Right atrium auricular region (tissue), 2 donors: ENCODE measurements around the gene NKAPD1. TPM values are rescaled to one million over a fixed set of nuclear protein-coding genes. Genes with fewer than 3 reads are reported as not detected.
"Not testable (repeated sequence)": the region's sequence is repeated elsewhere in the genome, so short reads cannot be mapped to it uniquely, and the experiment has no call there.

Source experiments
- DNase-seq: peaks from one replicate; pipeline ENCODE4 v3.0.0-alpha.2; 2019; ENCODE audit warnings: low spot score
- H3K27ac ChIP-seq, 2 donors: fragments of 200-600 bp; sonication (generic); 1 replicate in 1 of 2; 2 replicates in 1 of 2; pipeline ENCODE4 v1.5.1; 2016 to 2019
- H3K27me3 ChIP-seq, 2 donors: fragments of 200-600 bp; sonication (generic); one replicate each; pipeline versions ENCODE4 v1.5.1 to v1.6.0; 2017 to 2019
- H3K36me3 ChIP-seq: fragments of 200-600 bp; sonication (generic); one replicate; pipeline ENCODE4 v1.5.1; 2016
- H3K4me1 ChIP-seq, 2 donors: fragments of 200-600 bp; sonication (generic); one replicate each; pipeline versions ENCODE4 v1.5.1 to v1.6.0; 2017 to 2019
- H3K4me3 ChIP-seq, 2 donors: fragments of 200-600 bp; sonication (generic); 1 replicate in 1 of 2; 2 replicates in 1 of 2; pipeline ENCODE4 v1.5.1; 2017 to 2019; ENCODE audit warnings: mild to moderate bottlenecking in 1 of 2, moderate library complexity in 1 of 2
- H3K9me3 ChIP-seq, 2 donors: fragments of 200-600 bp; sonication (generic); one replicate each; pipeline ENCODE4 v1.5.1; 2019
- CTCF ChIP-seq, 2 donors: fragments of 200-600 bp; sonication (generic); IDR thresholded peaks; one replicate each; pipeline ENCODE4 v1.5.1; 2019; ENCODE audit warnings: antibody characterized with exemption in 2 of 2
- total RNA-seq, 2 donors: library from RNA; depleted of rRNA; stranded (reverse); fragments of >200 nt; gene quantifications; one replicate each; pipeline ENCODE4 v1.1.0, GENCODE V29; 2016

Gene NKAPD1
- 1 to 10 TPM; 4.4 to 7.0 TPM for total RNA-seq

GRCh38 chr11:112073941-112074811 is at the start of gene NKAPD1, which contains the start of gene PIH1D2:
Gene NKAPD1 (plus strand): TSS chr11:112074299. CDS start chr11:112075575, 1,276 bp downstream.
Gene PIH1D2 (minus strand): TSS chr11:112074017. CDS start chr11:112073174, 843 bp downstream.
- Histone ChIP-seq H3K27ac (peak within 1 kb of the TSS; percentile 87 to 92), H3K4me1 (peaks cover 0 to 16% of the 10 kb centered on the region in 2 donors), H3K27me3 (no peaks in the 10 kb centered on the region), H3K36me3 (peaks cover 25% of the 10 kb centered on the region), H3K9me3 (no peaks in the 10 kb centered on the region), H3K4me3 (peak within 1 kb of the TSS; percentile 63 to 85)
- DNase-seq = peak; percentile 83
- TF ChIP-seq CTCF (IDR thresholded peaks at IDR 0.05) = no peak

- peak; percentile 85 for DNase-seq
- H3K27ac ChIP-seq = peak within 1 kb of the TSS; percentile 90 to 96
- peaks cover 22% of the 10 kb centered on the region for H3K36me3 ChIP-seq
- H3K27me3 ChIP-seq = no peaks in the 10 kb centered on the region
- H3K4me1 ChIP-seq = peaks cover 0 to 25% of the 10 kb centered on the region in 2 donors
- peak in 1 of 2 donors; percentile 8 for TF ChIP-seq CTCF (IDR thresholded peaks at IDR 0.05)
- no peaks in the 10 kb centered on the region for H3K9me3 ChIP-seq
- H3K4me3 ChIP-seq = peak within 1 kb of the TSS; percentile 82 to 96
Observed at GRCh38 chr11:112024773-112025678, 49.1 kb upstream of the NKAPD1 start, which contains the start of gene DLAT. Gene DLAT (plus strand): TSS chr11:112025408. CDS start chr11:112025473, 65 bp downstream.

DNA sequence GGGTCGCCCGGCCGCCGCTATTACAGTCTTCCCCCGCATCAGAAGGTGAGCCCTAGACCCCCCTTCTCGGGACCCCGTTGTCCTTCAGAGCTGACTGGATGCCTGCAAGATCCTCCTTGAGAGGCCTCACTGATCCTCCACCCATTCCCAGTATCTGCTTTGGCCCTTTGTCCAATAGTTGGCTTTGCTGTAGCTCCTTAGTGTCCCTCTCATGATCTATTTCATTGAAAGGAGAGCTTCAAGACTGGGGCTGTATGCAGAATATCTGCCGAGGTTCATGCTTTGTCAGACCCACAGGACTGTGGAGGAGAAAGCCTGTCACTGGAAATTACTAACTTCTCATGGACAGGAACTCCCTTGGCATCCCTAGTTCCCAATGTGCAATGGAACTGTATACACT is 48.4 kb upstream of the NKAPD1 start:
- Histone ChIP-seq H3K9me3 (no peaks in the 10 kb centered on the region), H3K27ac (peak overlapping the region; percentile 90 to 96), H3K4me3 (peak overlapping the region; percentile 82 to 96), H3K4me1 (peaks cover 0 to 21% of the 10 kb centered on the region in 2 donors), H3K36me3 (peaks cover 29% of the 10 kb centered on the region), H3K27me3 (no peaks in the 10 kb centered on the region)
- no peak for DNase-seq
- no peak for TF ChIP-seq CTCF (IDR thresholded peaks at IDR 0.05)

- not testable (repeated sequence) for H3K27me3 ChIP-seq, H3K4me3 ChIP-seq, DNase-seq, H3K27ac ChIP-seq, H3K9me3 ChIP-seq
- H3K36me3 ChIP-seq = peaks cover 38% of the 10 kb centered on the region
- H3K4me1 ChIP-seq = peaks cover 0 to 21% of the 10 kb centered on the region in 2 donors
Observed at GRCh38 chr11:112026784-112027410, 47.2 kb upstream of the NKAPD1 start.

DNA sequence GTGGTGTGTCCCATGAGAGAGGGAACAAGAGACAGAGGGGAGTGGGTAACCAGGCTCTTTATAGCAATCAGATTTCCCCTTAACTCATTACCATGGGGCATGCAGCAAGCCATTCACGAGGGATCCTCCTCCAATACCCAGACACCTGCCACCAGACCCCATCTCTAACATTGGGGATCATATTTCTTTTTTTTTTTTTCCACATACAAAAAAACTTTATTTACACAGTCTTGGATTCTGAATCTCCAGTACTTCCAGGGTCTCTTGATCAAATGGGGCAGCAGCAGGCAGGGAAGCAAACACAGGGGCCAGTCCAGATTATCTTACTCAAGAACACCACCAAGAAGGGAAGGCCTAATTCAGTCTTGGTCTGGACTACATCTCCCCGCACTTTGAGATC is 44.6 kb upstream of the NKAPD1 start:
- TF ChIP-seq CTCF (IDR thresholded peaks at IDR 0.05) = no peak
- Histone ChIP-seq H3K36me3 (peaks cover 52% of the 10 kb centered on the region), H3K27ac (no peak overlapping the region), H3K4me3 (no peak overlapping the region), H3K27me3 (no peaks in the 10 kb centered on the region), H3K9me3 (no peaks in the 10 kb centered on the region), H3K4me1 (peaks cover 0 to 9% of the 10 kb centered on the region in 2 donors)
- DNase-seq = no peak
